ENCODE results near the gene ABCG1.

GRCh38 chr21:42296501-42296900 lies 77.6 kb downstream of the ABCG1 start:
- TF ChIP-seq SP1 (IDR thresholded peaks at IDR 0.05) (no peak), TAF1 (conservative IDR thresholded peaks at IDR 0.05) (no peak), CTCF (IDR thresholded peaks at IDR 0.05; ENCODE audit: low read depth, low read length, missing input control) (no peak), RAD21 (IDR thresholded peaks at IDR 0.05) (no peak), NR2F2 (IDR thresholded peaks at IDR 0.05) (no peak), ATF3 (IDR thresholded peaks at IDR 0.05) (no peak), MAX (IDR thresholded peaks at IDR 0.05) (no peak), GABPA (IDR thresholded peaks at IDR 0.05 in 1 of 2, conservative IDR thresholded peaks at IDR 0.05 in 1 of 2) (no peak), REST (IDR thresholded peaks at IDR 0.05) (no peak)

All from liver (tissue), 3 donors.